Measurements from ENCODE around the gene F5.
A peak's percentile ranks its signal among the peaks of the same experiment; 100 is the strongest.

Gene F5

DNA sequence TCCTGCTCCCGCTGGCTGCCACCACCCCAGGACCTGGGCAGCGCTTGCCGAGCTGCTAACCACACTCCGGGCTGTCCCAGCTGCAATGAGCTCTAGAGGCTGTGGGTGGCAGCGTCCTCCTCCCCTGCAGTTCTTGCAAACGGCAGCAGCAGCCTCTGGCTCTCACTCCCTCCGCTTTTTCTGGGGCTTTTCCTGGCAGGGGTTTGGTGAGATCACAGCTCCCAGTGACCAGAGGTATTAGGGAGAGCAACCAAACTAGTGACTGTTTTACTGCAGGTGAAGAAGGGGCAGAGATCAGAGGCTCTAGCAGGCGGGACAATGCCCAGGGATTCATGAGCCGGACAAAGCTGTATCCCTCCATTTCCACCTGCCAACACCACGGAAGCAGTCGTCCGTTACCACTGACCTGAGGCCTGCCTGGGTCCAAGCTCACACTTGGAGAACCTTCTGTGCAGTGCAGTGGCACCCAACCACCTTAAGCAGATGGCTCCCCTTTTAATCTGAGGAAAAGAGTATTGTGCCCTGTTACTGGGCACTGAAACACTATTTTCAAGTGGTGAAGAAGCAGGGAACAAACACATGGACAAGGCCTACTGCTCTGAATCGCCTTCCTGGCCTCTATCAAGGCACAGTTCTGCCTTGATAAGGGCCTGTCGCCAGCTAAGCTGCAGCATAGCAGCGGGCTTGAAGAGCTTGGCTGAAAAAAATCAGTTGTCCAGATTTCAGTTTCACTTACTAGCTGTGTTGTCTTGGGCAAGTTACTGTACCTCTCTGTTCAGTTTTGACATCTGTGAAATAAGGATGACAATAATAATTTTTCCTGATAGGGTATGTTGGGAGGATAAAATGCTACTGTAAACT is at the start of gene F5:
Gene F5 (minus strand): TSS at position 87 of the 861 bp plus-strand sequence. CDS start 95 bp downstream, outside the sequence.
- peak; percentile 81 for DNase-seq

DNA sequence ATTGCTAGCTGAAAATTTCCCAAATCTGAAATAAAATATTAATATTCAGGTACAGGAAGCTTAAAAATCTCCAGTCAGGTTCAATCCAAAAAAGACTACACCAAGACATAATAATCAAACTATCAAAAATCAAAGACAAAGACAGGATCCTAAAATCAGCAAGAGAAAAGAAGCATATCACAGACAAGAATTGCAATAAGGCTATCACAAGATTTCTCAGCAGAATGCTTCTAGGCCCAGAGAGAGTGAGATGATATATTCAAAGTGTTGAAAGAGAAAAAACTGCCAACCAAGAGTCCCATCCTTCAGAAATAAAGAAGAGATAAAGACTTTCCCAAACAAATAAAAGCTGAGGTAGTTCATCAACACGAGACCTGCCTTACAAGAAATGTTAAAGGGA is 48.6 kb upstream of the F5 start:
- no peak for DNase-seq

DNA sequence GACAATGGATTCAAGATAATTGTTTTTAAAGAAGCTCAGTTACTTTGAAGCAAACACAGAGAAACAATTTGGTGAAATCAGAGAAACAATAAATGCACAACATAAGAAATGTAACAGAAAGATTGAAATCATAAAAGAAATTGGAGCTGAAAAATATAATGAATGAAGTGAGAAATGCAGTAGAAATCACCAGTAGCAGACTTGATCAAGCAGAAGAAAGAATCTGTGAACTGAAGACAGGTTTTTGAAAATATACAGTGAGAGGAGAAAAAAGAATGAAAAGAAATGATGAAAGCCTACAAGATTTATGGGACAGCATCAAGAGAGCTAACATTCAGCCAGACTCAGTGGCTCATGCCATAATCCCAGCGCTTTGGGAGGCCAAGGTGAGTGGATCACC is 47.9 kb upstream of the F5 start:
- DNase-seq: no peak

DNA sequence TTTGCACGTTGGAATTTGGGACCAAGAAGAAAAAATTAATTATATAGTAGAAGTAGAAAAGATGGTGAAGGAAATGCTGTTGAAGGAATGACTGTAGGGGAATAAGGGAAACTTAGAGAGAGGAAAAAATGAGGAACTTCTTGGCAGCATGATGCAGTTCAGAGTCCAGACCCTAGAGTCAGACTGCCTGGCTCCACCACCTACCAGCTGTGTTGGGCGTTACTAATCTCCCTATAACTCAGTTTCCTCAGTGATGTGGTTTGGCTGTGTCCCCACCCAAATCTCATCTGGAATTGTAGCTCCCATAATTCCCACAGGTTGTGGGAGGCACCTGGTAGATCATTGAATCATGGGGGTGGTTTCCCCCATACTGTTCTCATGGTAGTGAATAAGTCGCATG is 45.0 kb upstream of the F5 start:
- DNase-seq: no peak

DNA sequence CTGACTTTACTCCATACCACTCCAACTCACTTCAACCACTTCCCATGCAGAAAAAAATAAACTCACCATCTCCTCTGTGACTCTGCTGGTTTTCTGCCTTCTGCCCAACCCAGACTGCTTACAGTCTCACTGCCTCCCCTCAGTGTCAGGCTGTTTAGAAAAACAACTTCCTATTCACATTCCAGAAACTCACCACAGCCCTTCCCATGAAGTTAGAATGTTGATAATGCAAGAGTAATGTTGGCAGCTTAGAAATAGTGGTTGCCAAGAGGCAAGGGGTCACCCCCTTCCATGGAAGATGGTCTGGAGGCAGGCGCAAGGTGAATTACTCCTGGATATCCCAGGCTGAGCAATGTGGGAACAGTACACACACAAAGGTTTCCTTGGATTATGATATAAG is 43.7 kb upstream of the F5 start, which contains the start of gene SELP:
Gene SELP (minus strand): TSS at position 119 of the 400 bp plus-strand sequence. CDS start 50 bp downstream, at position 69.
- DNase-seq: no peak

DNA sequence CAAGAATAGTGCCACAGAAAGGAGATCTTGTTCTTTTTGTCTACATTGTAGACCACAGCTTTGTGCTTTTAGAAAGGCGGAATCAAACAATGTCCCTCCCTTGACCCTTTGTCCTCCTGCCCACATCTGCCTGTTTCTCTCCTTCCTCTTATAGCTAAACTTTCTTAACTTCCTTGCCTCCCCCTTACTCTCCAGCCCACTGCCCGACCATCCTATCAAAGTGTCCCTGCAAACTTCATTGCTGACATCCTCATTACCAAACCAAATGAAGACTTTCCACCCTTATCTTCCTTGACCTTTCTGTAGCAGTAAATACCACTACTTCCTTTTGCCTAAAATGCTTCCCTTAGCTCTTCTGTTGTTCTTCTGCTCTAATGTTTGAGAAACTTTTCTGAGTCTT is 38.6 kb upstream of the F5 start:
- DNase-seq: no peak

DNA sequence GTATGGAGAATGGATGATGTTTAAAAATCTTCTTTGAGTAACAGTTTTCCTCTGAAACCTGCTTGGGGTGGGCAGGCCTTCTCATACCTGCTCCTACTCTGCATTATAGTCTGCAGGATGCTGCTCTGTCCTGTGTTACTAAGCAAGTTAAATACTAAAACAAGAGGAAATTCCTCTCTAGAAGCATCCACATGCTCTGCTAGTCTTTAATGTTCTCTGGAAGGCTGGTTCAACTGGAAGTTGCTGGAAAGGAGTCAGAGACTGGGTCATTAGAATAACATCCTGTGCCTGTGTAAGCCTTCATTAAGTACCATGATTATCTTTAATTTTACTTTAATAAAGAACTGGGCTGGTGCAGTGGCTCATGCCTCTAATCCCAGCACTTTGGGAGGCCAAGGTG is 37.8 kb upstream of the F5 start:
- DNase-seq: no peak

DNA sequence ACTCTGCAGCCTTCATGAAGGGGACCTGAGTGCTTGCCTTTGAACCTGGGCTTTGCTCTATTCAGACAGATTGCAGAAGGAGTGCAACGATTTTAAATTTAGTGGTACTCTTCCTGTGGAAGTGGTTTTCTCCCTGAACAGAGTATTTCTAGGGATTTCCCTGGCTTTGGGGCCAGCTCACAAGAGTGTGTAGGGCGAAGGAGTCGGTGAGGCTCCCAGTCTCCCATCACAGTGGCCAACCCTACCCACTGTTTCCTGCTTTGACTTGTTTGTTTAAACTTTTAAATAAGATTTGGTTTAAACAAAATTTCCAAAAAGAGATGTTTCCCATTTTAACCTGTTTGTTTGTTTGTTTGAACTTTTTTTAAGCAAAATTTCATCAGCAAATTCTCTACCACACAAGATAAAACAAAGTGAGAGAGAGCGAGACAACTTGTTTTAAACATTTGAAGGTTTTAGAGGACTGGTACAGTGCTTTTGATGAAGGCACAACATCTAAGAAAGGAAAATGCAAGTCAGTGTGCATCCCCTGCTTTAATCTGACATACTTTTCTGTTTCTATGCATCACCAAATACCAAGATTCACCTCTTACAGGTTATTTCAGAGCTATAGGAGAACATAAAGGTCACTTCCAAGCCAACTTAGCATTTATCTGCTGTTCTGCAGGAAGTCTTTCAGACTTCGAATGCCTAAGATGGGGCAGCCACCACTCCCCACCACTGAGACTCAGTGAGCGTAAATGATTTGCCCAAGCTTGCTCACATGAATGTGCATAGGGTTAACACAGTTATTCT is 37.0 kb upstream of the F5 start:
- DNase-seq: peak; percentile 33

DNA sequence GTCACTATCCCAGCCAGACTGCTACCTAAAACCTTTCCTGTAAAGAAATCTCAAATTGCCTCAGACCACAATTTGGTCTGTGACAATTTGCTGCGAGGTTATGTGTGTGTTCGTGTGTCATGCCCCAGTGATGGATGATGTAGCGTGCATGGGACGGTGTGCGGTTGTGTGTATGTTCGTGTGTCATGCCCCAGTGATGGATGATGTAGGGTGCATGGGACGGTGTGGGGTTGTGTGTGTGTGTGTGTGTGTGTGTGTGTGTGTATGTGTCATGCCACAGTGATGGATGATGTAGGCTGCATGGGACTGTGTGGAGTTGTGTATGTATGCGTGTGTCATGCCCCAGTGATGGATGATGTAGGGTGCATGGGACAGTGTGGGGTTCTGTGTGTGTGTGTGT is 34.3 kb upstream of the F5 start:
- DNase-seq: no peak

DNA sequence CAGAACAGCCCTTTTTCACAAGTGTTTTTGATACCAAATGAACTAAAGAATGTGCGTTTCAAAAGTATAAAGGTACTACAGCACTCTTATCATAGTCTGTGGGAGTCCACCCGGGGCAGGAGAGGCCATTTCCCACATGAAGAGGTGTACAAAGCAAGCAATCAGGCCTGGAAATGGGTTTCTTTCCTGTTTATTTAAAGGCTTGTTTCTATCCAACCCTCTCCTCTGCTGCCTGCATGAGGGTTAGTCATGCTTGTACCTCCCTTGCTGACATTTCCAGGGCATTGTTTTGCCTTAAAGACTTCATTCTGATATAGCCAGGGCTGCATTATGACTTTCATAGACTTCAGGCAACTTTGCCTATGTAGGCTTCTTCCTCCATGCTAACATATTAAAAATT is 32.1 kb upstream of the F5 start:
- DNase-seq: no peak

DNA sequence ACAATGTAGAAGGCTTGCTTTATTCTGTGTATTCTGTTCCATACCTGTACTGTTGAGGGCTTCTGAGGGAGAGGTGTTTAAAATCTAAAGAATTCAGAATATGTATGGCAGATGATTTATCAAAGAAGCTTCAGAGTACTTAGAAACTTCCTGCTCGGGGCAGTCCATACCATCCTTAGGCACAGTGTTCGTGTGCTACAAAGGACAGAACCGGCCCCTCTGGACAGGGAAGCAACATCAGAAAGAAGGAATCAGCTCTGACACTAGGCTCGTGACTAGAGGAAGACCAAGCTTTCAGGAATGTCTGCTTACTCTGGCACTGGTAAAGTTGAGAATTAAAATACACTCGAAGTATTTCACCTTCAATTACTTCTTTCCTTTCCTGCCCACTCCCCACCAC is 29.5 kb upstream of the F5 start:
- DNase-seq: no peak

DNA sequence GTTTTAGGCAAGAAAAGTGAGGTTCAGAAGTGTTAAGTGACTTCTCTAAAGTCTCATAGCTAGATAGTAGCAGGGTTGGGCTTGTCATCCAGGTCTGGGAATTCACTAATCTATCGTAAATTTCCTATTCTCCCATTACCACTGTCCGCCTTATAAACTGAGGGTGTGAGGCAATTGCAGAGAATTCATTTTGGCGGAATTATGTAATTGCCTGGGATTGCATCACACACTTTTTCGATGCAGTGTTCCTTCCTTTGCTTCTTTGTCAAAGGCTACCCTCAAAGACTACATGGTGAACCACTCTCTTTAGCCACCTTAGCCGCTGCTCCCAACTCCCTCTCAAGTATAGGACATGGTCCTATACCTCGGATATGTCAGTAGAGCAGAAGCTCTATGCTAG is 24.6 kb upstream of the F5 start:
- DNase-seq: no peak

DNA sequence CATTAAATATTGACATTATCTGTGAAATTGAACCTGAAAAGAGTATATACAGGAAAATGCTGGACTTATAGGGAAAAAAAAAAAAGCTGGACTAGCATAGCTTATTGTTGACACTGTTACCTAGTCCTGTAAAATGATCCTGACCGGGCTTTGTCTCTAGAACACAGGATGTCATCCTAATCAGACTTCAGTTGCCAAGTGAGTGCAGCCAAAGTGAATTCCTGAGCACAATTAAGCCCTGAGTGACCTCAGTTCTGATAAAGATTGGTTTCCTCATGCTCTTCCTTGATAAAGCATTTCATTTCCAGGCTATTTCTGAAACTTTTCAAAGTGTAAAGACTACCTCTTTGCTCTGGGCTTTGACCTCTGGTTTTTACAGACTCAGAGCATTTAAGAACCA is 23.8 kb upstream of the F5 start:
- DNase-seq: no peak

DNA sequence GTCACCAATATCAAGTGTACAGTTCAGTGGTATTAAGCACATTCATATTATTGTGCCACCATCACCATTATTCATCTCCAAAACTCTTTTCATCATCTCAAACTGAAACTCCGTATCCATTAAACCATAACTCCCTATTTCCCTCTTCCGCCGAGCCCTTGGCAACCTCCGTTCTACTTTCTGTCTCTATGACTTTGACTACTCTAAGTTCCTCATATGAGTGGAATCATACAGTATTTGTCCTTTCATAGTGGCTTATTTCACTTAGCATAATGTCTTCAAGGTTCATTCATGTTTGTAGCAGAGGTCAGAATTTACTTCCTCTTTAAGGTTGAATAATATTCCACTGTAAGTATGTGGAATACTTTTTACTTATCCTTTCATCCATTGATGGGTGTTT is 21.9 kb upstream of the F5 start:
- DNase-seq: no peak

DNA sequence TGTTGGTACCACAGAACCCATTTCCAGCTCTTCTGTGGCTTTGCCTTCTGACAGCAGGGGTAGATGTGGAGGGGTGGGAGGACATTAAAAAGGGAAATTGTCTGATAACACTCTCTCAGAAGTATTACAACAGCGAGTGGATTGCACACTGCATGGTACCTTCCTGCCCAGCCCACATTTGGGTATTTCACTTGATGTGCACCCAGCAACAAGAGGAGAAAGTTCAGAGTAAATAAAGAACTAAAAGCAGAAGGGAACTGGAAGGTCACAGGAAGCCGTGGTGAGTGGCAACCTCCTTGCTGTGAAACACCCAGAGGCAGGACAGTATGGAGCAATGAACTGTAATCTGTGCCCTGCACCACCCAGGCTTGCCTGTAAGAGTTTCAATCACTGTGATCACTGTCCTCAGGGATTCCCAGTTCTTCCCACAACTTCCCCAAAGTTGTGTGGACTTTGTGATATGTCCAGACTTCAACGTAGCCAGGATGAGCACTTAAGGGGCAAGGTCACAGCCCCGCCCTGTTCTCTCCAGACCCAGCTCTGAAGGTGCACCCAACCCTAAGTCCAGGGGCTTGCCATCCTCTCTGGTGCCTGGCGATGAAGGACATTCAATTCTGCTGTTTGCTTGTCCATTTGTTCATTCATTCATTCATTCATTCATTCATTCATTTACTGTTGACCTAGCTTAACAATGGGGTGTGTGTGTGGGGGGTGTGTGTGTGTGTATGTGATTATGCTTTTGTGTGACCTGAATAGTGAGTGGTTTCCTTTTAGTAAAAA is 18.7 kb upstream of the F5 start:
- peak; percentile 69 for DNase-seq

DNA sequence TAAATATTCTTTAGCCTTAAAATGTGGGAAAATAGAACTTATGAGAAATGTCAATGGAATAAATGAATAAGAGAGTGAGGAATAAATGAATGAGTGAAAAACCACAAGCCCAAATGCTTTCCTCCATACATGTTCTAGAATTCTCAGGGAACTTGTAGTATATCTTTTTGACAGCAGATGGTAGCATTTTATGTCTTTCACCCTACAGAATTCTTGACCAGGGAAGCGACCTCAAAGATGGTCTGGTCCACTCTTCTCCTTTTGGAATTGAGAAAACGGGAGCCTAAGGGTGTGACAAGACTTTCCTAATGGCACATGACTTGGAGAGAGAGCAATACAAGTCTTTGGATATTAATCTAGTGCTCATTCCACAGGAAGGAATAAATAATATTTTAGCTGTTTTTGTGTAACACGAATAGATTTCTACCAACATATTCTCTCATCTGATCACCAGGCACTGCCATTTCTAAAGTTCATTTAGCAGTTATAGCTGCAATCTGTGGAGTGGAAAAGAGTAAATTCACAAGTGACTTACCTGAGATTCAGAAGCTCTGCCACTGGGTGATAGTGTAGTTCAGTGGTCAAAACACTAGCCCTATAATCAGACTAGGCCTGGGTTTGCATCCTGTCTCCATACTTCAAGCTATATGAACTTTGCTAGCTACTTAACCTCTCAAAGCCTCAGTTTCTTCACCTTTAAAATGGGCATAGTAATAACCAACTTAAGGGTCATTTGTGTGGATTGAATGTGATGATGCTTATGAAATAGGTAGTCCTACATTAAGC is 15.0 kb upstream of the F5 start:
- DNase-seq: no peak

DNA sequence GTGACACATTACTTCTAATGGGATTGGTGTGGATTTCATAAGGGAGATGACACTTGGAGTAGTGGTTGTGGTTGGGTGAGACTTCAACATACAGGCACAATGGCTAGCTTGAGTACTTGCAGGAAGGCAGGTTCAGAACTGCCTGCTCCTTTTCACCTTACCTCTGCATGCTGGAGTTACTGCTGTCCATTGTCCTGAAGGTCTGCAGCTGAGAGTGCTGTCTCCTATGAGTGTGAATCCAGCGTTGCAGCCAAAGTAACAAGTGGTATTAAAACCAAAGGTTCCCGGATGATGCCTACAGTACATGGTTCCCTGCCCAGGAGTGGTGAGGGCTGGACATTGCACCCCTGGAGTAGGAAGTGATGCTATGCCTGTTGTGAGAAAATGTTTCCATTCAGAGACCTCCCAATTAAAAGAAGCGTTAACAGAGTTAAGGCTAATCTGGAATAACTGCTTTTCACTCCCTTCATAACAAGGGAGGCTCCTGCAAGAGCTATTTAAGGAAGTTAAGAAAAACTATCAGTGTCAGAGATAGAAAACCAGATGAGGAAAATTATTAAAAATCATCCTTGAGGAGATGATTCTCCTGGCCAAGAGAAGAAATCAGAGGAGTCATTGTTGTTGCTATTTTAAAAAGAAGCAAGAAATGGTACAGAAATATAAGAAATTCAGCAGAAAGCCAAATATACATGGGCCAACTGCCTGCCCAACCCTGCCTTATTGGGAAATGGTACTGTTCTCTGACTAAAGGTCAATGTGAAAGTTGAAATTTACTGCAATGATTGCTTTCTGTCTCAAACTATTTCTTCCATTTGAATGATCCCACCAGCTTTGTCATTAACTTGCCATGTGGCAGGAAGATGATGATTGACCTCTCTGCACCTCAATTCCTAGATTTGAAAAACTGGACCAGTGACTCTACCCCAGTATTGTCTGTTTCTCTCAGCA is 9.8 kb upstream of the F5 start:
- no peak for DNase-seq

DNA sequence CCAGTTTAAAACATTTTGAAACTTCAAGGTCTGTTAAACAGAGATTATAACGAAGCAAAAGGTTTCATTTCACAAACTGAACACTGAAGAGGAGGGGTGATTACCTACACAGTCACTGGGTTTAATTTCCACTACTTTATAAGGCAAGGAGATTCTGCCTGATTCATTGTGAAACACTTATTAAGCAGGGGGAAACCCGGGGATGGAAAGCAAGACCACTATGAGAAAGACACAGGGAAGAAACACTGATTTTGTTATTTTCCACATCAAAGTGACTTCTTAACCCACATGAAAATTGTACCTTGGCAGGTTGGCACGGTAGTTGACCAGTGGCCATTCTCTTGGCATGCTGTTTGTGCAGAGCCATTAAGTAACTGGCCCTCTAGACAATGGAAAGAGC is 8.1 kb upstream of the F5 start:
- no peak for DNase-seq

DNA sequence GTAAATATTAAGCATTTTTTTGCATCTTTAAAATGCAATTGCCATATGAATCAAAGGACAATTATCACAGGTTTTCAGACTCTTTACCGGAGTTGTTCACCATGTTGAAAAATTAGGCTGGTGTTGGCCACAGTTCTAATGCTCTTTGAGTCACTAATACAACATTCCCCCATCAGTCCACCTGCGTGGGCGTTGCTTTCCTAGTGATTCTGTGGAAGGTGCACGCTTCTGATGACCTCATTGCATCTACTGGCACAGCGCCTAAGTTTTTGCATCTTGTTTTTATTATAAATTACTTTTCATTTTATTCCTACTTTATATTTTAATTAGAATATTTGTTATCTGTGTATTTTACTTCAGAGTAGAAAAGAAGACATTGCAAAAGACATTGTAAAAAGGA is 4.7 kb upstream of the F5 start:
- DNase-seq: no peak

DNA sequence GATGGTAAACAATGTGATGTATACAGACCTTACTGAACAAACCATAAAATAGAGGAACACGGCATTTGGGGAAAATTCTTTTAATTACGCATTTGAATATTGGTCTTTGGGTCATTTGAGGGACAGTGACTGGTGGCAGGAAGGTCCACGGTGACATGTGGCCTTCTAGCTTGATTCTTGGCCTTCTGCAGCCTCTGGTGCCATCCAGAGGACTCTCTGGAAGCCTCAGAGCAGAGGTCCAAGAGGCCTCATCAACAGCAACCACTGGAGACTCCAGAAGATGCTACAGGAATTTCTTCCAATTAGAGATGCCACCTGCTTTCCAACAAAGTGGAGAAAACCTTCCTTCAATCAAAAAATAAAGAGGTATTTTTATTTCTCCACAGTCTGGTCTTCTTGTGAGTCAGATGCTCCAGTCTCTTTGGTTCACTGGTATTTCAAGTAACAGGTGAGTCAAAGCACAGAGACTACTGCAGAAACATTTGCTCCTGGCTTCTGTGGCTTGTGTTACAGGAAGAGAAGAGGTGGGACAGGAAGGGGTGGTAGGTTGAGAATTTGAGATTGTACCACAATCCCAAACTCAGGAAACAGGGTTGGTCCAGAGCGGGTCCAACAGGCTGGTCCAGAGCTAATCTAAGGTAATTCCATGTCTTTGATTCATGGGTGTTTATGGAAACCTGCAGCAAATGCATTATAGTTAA is 2.7 kb upstream of the F5 start:
- peak; percentile 32 for DNase-seq

DNA sequence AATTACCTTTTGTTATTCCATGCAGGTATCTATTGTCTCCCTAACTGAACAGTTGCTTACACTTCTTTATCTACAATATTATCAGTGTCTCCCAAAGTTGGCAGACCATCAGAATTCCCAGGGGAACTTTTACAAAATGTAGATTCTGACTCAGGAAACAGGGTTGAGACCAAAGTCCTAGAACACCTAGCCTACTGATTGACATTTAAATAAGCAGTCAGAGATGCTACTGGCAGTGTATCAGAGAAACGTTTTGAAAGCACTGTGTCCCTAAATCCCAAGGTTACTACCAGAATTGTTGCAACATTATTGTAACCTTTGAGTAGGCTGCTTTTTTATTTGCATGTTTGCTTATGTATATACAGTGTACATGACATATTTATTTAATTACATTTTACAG is 1.8 kb upstream of the F5 start:
- no peak for DNase-seq

Measured in CD4-positive, alpha-beta T cell treated with Interleukin-17A for 4 hours (primary cell).